GM21825 (cell line): Measurements from ENCODE around the gene B3GALT5.

Experiments
- ATAC-seq: cut with Tn5 transposase; IDR thresholded peaks from one replicate; pipeline ENCODE4 v1.9.1; 2021; ENCODE audit warnings: mild to moderate bottlenecking, moderate library complexity; ENCODE audit not compliant: unreplicated experiment

The B3GALT5 gene

GRCh38 chr21:39663742-39664492 lies 51.2 kb downstream of the B3GALT5 start:
- no peak for ATAC-seq

DNA sequence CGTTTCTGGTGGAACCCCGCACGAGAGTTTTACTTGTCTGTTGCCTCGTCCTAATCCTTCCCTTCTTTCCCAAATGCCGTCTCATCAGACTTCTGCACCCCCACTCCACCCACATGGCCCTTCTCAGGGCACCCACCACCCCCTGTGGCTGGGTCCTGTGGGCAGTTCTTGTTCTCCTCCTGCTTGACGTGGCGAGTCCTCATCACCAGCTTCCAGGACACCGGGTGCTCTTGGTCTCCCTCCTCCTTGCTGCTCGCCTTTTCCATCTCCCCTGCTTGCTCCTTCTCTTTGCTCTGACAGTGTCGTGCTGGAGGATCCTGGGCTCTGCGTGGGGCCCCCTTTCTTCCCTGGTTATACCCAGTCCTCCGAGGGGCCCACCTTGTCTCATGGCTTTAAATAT lies 51.8 kb downstream of the B3GALT5 start:
- no peak for ATAC-seq

DNA sequence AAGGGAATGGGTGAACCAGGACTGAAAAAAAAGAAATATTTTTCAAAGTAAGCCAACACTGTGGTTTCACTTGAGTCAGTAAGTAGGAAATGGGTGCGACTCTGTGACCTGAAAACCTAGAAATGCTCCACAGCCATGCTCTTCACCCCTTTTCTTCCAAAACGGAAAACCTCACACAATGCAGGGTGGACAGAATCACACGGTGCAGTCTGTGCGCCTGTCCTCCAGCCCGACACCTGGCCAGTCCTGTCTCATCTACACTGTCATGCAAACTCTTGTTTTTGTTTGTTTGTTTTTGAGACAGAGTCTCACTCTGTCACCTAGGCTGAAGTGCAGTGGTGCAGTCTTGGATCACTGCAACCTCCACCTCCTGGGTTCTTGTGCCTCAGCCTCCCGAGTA lies 53.3 kb downstream of the B3GALT5 start:
- no peak for ATAC-seq

DNA sequence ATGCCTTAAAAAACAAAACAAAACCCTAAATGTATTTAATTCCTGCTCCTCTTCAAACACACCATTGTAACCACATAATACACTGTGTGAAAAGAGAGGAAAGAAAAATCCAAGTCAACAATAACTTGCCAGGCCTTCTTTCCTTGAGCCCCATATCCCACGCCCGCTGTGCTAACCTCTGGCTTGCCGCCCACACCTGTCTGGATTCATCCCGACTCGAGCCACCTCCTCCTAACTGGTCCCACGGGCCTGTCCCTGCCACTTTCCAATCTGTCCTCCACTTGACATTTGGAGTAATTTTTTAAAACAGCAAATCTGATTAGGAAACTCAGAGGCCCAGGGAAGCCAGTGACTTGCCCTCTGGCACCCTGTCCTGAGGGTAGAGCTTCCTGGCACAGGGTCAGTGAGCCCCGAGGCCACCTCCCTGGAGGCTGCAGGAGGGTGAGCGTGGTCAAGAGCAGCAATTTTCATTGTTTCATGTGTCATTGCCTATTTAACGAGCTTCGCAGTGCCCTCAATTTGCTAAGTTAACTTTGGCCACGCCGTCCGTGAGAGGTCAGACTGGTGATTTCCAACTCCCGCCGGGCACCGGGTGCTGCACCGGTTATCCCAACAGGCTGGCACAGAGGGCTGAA lies 54.1 kb downstream of the B3GALT5 start:
- no peak for ATAC-seq

DNA sequence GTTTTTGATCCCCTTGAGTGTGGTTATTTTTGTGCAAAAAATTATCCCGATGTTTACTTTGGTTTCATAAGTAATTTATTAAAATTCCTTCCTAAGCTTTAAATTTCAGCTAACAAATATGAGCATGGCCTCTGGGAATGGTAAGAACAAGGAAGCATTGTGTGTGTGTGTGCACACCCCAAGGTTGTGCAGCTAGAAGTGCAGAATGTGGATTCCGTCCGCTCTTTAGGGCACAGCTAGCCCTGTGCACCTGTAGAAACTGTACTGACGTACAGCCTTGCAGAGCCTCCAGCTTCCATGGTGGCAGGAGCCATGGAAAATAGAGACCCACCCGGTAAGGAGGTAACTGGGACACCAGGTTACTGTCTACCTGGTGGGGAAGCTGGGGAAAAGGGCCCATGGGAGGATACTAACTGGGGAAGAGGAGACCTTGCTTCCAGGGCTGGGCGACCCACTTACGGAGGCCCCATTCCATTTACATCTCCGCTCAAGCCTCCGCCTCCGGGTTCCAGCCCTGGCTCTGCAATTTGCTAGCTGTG lies 54.7 kb downstream of the B3GALT5 start:
- no peak for ATAC-seq

DNA sequence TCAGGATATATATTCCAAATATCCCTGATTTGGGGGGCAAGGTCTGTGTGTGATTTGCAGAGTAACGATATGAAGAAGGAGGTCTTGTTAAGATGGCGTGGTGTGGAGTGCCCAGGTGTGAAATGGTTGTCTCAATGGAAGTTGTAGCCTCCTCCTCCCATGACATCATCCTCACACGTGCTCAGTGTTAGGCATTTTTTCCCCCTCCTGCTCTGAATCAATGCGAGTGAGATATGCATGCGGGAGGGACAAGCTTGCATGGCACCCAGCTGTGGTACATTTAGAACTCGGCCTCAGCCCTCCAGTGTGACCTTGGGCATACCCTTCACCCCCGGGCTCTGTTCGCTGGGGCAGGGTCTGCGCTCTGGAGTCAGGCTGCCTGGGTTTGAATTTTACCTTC lies 55.6 kb downstream of the B3GALT5 start:
- ATAC-seq: no peak

DNA sequence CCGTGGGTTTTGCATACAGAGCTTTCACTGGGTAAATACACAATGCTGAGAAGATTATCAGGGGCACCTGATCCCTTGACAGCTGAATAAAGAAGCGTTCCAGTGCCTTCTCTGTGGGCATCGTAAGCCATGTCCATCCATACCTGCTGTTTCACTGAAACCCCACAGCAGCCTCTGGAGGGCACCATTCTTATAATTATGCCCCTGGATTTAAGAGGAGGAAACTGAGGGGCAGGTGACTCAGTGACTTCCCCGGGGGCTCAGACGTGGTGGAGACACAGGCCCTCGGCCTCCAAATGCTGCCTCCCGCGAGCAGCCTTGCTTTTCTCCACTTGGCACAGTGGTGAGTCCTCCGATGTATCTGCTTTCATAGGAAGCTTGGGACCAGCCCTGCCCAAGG lies 56.7 kb downstream of the B3GALT5 start:
- ATAC-seq: no peak

GRCh38 chr21:39669976-39670661 lies 57.4 kb downstream of the B3GALT5 start:
- no peak for ATAC-seq

DNA sequence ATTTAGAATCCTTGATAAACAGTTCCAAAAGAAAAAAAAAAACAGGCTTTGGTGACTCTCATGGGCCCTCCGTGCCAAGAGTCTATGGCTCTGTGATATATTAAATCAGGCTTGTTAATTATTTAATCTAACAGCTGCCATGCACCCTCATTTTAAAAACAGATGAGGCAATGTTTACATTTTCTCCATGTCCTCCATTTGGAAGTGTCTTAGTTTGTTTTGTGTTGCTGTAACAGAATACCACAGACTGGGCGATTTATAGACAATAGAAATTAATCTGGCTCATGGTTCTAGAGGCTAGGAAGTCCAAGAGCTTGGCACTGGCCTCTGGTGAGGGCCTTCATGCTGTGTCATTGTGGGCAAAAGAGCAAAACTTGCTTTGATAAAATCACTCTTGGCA lies 58.0 kb downstream of the B3GALT5 start:
- ATAC-seq: no peak

DNA sequence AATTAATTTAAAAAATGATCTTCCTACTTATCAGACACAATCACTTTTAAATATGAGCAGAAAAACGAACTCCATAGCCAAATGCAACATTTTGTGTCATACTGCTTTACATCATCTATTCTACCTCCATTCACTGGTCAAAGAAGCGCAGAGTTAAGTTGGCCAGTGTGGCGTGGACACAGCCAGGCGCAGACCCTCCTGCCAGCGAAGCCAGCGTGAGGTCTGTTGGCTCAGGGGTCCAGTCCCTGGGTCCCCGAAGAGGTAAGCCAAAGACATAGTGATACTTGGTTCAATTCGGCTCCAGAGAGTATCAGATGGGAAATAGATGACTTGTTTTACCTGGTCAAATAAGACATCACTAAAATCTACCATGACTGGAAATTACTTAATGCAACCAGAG lies 59.2 kb downstream of the B3GALT5 start:
- no peak for ATAC-seq

DNA sequence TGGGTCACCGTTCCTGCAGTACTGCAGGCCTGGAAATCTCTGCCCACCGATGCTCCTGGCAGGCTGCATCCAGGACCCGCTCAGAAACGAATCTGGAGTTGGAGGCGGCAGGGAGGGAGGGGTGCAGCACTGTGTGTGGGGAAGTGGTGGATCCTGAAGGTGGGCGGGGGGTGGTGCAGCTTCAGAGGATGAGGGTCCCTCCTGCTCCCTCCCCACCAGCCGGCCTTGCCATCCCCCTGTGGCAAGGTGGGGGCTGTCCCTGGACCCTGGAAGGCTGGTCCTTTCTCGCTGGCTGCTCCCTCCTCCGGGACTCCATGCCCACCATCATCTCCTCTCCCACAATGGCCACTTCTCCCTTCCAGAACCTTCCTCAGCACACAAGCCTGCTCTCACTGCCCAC lies 60.4 kb downstream of the B3GALT5 start:
- no peak for ATAC-seq

DNA sequence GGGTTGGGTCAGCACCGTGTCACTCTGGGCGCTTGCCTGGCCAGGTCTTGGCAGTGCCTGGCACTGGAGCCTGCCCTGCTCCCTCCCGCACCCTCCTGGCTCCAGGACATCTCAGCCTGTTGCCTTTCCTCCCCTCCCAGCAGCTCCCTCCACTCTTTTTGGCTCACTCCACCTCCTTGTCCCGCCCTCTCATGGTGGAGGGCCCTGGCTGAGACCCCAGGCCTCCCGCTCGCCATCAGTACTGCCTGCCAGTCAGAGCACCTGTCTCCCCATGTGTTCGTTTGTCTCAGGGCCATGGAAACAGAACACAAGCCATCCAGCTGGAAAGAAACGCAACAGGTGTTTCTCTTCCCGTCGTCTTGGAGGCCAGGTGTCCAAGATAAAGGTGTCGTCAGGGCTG lies 61.0 kb downstream of the B3GALT5 start:
- no peak for ATAC-seq

- no peak for ATAC-seq
These were observed 62.1 kb downstream of the B3GALT5 start for GRCh38 chr21:39674801-39675200.

DNA sequence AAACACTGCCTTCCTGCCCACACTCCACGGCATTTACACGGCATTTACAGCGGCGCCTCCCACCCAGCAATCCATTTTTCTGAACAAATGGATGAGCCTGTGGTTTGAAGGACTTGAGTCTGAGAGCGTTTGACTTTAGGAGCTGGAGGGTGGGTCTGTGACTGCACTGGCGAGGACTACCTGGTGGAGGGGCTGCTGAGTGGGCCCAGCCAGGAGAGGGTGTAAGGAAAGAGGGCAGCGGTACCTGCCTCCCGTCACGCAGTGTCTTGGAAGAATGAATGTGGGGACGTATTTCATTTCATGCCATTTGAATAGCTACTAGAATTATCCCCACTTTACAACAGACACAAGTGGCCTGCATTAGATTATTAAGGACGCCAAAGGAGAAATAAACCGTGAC lies 62.9 kb downstream of the B3GALT5 start:
- no peak for ATAC-seq

DNA sequence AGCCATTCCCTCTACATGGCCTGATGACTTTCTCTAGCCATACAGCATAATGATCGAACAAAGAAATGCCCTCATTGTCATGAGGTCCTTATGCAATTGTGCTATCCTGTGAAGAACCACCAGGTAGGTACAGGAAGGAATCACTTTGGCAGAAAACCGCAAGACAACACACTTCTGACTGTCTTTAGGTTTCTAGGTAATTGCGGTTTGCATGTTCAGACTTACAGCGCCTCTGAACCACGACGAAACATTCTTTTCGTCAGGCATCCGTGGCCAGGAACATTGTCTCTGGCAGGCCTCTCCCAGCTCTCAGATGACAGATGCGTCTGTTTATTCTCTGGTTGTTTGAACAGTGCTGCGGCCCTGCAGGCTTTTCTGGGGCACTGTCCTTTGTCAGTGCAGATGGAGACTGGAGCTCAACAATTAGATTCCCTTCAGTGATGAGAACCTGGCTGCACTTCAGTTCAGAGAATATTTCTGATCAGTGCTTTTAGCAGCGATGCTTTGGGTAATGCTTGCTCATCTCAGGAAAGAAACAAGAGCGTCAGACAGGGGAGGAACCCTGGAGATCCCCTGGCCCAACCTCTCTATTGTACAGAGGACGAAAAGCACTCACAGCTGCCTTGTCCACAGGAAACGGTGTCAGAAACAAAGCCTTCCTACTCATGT lies 63.4 kb downstream of the B3GALT5 start:
- ATAC-seq: no peak

DNA sequence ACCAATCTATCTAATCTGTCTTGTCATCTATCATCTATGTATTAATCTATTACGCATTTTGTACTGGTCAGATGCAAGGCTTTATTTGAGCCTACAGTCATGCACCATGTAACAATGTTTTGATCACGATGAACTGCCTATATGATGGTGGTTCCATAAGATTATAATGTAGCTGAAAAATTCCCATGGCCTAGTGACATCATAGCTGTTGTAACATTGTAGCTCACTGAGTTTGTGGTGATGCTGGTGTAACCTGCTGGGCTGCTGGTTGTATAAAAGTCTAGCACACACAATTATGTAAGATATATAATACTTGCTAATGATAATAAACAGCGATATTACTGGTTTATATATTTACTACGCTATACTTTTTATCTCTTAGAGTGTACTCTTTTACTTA lies 67.5 kb downstream of the B3GALT5 start:
- no peak for ATAC-seq

- ATAC-seq: no peak
These were observed 68.5 kb downstream of the B3GALT5 start for GRCh38 chr21:39681257-39681656.

GRCh38 chr21:39681845-39682244 lies 69.1 kb downstream of the B3GALT5 start:
- no peak for ATAC-seq

GRCh38 chr21:39685236-39685635 lies 72.5 kb downstream of the B3GALT5 start:
- ATAC-seq: no peak

GRCh38 chr21:39685991-39686390 lies 73.3 kb downstream of the B3GALT5 start:
- no peak for ATAC-seq
